ENCODE results near the gene STPG3.

DNA sequence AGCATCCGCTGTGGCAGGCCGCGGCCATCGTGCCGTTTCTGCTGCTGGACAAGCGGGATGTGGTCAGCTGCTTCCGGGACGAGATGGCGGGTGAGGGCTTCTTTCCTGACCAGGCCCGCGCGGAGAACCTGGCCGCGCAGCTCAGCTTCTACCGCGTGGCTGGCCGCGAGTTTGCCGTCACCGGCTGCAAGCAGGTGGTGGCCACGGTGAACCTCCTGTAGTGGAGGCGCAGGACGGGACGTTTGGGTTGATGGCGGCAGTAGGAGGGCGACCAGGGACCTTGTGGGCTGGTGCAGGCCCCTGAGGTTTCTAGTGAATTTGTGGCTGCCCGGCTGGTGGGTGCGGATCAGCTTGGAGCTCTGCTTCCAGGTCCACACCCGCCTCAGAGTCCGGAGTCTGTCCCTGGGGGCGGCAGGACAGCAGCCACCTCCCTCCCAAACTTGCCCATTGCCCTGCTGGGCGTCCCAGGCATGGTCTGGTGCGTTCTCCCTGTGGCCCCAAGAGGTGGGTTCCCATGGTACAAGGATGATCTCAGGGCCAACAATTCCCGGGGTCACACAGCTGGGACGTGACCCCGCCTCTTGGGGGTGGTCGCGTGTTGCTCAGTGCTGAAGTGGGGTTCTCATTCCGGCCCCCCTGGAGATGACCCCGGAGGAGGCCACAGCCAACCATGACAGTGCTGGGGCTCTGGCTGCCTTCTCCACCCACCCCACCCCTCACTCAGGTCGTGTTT, 28.8 kb downstream of the STPG3 start:
- TF ChIP-seq CTCF (IDR thresholded peaks at IDR 0.05) (no peak), ZFX (IDR thresholded peaks at IDR 0.05; ENCODE audit: borderline replicate concordance) (no peak)
